ENCODE data around the gene SLC5A5.
A peak's percentile ranks its signal among the peaks of the same experiment; 100 is the strongest.
"Not testable (repeated sequence)": the region's sequence is repeated elsewhere in the genome, so short reads cannot be mapped to it uniquely, and the experiment has no call there.

Gene SLC5A5

DNA sequence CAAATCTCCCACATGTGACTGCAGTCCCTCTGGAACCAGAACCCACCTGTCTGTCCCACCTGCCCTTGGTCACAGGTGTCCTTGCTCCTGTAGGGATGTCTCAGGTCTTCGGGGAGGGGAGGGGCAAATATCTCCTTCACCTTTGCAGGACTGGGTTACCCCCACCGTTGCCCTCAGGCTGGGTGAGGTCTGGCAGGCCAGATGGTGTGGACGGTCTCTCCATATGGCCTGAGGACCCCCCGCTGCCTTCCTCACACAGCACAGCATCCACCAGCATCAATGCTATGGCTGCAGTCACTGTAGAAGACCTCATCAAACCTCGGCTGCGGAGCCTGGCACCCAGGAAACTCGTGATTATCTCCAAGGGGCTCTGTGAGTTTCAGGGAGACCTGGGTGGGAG, 10.0 kb downstream of the SLC5A5 start:
- in situ Hi-C loops (cut with MboI; ENCODE audit: low sequenced_read_pairs, unreplicated experiment) = no loop called here
- TF ChIP-seq, protein P1, sequence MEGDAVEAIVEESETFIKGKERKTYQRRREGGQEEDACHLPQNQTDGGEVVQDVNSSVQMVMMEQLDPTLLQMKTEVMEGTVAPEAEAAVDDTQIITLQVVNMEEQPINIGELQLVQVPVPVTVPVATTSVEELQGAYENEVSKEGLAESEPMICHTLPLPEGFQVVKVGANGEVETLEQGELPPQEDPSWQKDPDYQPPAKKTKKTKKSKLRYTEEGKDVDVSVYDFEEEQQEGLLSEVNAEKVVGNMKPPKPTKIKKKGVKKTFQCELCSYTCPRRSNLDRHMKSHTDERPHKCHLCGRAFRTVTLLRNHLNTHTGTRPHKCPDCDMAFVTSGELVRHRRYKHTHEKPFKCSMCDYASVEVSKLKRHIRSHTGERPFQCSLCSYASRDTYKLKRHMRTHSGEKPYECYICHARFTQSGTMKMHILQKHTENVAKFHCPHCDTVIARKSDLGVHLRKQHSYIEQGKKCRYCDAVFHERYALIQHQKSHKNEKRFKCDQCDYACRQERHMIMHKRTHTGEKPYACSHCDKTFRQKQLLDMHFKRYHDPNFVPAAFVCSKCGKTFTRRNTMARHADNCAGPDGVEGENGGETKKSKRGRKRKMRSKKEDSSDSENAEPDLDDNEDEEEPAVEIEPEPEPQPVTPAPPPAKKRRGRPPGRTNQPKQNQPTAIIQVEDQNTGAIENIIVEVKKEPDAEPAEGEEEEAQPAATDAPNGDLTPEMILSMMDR (IDR thresholded peaks at IDR 0.05; ENCODE audit: borderline replicate concordance, control extremely low read depth, extremely low read depth, insufficient read depth, missing control alignments) = no peak
- DNase-seq (ENCODE audit: low spot score) = no peak

DNA sequence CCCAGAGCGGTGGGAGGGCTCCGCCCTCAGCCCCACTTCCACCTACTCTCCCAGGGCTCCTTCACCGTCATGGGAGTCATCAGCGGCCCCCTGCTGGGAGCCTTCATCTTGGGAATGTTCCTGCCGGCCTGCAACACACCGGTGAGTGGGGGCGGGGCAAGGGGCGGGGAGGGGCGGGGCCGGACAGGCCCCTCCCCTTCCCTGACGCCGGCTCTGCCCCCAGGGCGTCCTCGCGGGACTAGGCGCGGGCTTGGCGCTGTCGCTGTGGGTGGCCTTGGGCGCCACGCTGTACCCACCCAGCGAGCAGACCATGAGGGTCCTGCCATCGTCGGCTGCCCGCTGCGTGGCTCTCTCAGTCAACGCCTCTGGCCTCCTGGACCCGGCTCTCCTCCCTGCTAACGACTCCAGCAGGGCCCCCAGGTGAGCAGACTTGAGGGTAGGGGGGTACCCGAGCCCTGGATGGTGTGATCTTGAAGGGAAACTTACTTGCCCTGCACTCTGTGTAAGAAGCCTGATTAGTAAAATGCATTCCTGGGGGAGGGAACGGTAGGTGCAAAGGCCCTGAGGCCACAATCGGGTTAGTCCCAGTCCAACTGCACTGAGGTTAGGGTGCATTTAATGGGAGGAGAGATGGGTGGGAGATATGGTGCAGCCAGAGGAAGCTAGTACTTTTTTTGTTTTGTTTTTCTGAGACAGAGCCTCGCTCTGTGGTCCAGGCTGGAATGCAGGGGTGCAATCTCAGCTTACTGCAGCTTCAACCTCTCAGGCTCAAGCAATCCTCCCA, 12.1 kb downstream of the SLC5A5 start:
- DNase-seq (ENCODE audit: low spot score) = no peak
- in situ Hi-C loops (cut with MboI; ENCODE audit: low sequenced_read_pairs, unreplicated experiment) = no loop called here
- TF ChIP-seq, protein P1 (IDR thresholded peaks at IDR 0.05; ENCODE audit: borderline replicate concordance, control extremely low read depth, extremely low read depth, insufficient read depth, missing control alignments) = no peak

DNA sequence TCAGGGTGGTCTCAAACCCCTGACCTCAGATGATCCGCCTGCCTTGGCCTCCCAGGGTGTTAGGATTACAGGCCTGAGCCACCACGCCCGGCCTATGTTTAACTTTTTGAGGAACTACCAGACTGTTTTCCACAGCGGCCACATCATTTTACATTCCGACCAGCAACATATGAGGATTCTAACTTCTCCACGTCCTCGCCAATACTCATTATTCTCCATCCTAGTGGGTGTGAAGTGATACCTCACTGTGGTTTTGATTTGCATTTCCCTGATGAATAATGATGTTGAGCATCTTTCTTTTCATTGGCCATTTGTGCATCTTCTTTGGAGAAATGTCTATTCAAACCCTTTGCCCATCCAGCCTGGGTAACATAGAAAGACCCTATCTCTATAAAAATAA, 14.8 kb downstream of the SLC5A5 start:
- TF ChIP-seq, protein P1 (IDR thresholded peaks at IDR 0.05; ENCODE audit: borderline replicate concordance, control extremely low read depth, extremely low read depth, insufficient read depth, missing control alignments) = no peak
- DNase-seq (ENCODE audit: low spot score) = no peak
- in situ Hi-C loops (cut with MboI; ENCODE audit: low sequenced_read_pairs, unreplicated experiment) = no loop called here

DNA sequence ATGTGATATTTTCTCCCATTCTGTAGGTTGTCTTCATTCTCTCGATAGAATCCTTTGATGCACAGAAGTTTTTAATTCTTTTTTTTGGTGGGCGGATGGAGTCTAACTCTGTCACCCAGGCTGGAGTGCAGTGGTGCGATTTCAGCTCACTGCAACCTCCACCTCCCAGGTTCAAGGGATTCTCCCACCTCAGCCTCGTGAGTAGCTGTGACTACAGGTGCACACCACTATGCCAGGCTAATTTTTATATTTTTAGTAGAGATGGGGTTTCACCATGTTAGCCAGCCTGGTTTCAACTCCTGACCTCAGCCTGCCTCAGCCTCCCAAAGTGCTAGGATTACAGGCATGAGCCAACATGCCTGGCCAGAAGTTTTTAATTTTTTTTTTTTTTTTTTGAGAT, 15.5 kb downstream of the SLC5A5 start:
- DNase-seq (ENCODE audit: low spot score); in situ Hi-C loops (cut with MboI; ENCODE audit: low sequenced_read_pairs, unreplicated experiment): not testable (repeated sequence)

DNA sequence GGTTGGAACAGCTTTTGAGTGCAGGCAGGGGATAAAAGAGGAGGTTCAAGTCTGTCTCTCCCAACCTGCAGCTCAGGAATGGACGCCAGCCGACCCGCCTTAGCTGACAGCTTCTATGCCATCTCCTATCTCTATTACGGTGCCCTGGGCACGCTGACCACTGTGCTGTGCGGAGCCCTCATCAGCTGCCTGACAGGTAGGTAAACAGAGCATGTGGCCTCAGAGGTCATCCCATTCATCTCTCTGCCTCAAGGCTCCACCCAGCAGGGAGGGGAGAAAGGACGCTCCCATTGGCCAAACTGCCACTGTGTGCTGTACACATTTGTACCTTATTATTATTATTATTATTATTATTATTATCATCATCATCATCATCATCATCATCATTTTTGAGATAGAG, 16.5 kb downstream of the SLC5A5 start:
- in situ Hi-C loops (cut with MboI; ENCODE audit: low sequenced_read_pairs, unreplicated experiment) = no loop called here
- DNase-seq (ENCODE audit: low spot score) = no peak
- TF ChIP-seq, protein P1 (IDR thresholded peaks at IDR 0.05; ENCODE audit: borderline replicate concordance, control extremely low read depth, extremely low read depth, insufficient read depth, missing control alignments) = no peak

DNA sequence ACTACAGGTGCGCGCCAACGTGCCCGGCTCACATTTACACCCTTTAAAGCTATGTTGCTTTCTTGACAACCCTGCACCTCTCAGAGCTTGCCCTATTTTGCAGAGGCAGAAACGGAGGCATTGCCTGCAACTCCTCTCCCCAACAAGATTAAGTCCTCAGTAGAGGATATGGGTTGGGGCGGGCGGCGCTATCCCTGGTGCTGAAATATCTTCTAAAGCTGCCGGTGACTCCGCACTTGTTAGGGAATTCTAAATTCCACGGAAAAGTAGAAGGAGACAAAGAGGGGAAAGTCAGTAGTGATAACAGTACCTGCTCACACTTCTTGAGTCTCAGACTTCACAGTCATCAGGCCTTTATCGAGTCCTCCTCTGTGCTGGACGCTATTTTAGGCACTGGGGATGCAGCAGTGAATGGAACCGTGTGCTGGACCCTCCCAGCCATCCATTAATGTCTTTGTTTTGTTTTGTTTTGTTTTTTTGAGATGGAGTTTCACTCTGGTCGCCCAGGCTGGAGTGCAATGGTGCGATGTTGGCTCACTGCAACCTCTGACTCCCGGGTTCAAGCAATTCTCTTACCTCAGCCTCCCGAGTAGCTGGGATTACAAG, 18.0 kb downstream of the SLC5A5 start:
- peak; percentile 49 for DNase-seq (ENCODE audit: low spot score)
- in situ Hi-C loops (cut with MboI; ENCODE audit: low sequenced_read_pairs, unreplicated experiment) = no loop called here
- TF ChIP-seq, protein P1 (IDR thresholded peaks at IDR 0.05; ENCODE audit: borderline replicate concordance, control extremely low read depth, extremely low read depth, insufficient read depth, missing control alignments) = no peak

DNA sequence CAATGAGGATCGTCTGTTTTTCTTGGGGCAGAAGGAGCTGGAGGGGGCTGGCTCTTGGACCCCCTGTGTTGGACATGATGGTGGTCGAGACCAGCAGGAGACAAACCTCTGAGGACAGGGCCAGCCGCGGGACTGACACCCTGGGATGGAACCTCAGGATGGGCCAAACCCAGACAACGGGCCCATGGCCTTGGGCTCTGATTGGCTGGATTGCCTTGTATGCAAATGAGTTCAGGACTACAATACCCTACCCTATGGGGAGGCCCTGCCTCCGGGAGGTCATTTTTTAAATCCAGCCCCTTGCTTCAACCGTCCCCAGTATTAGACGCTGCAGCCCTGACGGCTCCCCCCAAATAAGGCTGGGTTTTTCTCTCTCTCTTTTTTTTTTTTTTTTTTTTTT, 22.0 kb downstream of the SLC5A5 start:
- TF ChIP-seq, protein P1 (IDR thresholded peaks at IDR 0.05; ENCODE audit: borderline replicate concordance, control extremely low read depth, extremely low read depth, insufficient read depth, missing control alignments) = no peak
- in situ Hi-C loops (cut with MboI; ENCODE audit: low sequenced_read_pairs, unreplicated experiment) = no loop called here
- DNase-seq (ENCODE audit: low spot score) = peak; percentile 6

Data from GM13976 (cell line).